ENCODE results near the gene SLC22A12. TPM values are rescaled to one million over a fixed set of nuclear protein-coding genes. Genes with fewer than 3 reads are reported as not detected.

Gene SLC22A12
- total RNA-seq, 1 donor from 2014 or later: not detected

GRCh38 chr11:64648551-64648950, 57.5 kb downstream of the SLC22A12 start:
- Mint-ChIP-seq H3K4me1 (ENCODE audit: unreplicated experiment) (peaks cover 14% of the 10 kb centered on the region), H3K36me3 (ENCODE audit: unreplicated experiment) (no peaks in the 10 kb centered on the region), H3K27me3 (ENCODE audit: unreplicated experiment) (peaks cover 26% of the 10 kb centered on the region), H3K4me3 (ENCODE audit: unreplicated experiment) (no peak overlapping the region), H3K27ac (ENCODE audit: unreplicated experiment) (no peak overlapping the region), H3K9me3 (ENCODE audit: unreplicated experiment) (no peaks in the 10 kb centered on the region)
- no peak for TF ChIP-seq CTCF (IDR thresholded peaks at IDR 0.05)
- DNase-seq (ENCODE audit: extremely low spot score, unreplicated experiment): no peak

- no peaks in the 10 kb centered on the region for H3K36me3 Mint-ChIP-seq (ENCODE audit: unreplicated experiment)
- peaks cover 12% of the 10 kb centered on the region for H3K4me1 Mint-ChIP-seq (ENCODE audit: unreplicated experiment)
- no peak for DNase-seq (ENCODE audit: extremely low spot score, unreplicated experiment)
- H3K9me3 Mint-ChIP-seq (ENCODE audit: unreplicated experiment): no peaks in the 10 kb centered on the region
- H3K27me3 Mint-ChIP-seq (ENCODE audit: unreplicated experiment): peaks cover 20% of the 10 kb centered on the region
- H3K4me3 Mint-ChIP-seq (ENCODE audit: unreplicated experiment): no peak overlapping the region
- no peak overlapping the region for H3K27ac Mint-ChIP-seq (ENCODE audit: unreplicated experiment)
- TF ChIP-seq CTCF (IDR thresholded peaks at IDR 0.05): peak; percentile 41
These were observed 58.3 kb downstream of the SLC22A12 start for GRCh38 chr11:64649291-64649697.

GRCh38 chr11:64650923-64651523, 60.0 kb downstream of the SLC22A12 start:
- H3K27ac Mint-ChIP-seq (ENCODE audit: unreplicated experiment): no peak overlapping the region
- peak; percentile 52 for TF ChIP-seq CTCF (IDR thresholded peaks at IDR 0.05)
- peaks cover 12% of the 10 kb centered on the region for H3K4me1 Mint-ChIP-seq (ENCODE audit: unreplicated experiment)
- H3K27me3 Mint-ChIP-seq (ENCODE audit: unreplicated experiment): peaks cover 3% of the 10 kb centered on the region
- H3K9me3 Mint-ChIP-seq (ENCODE audit: unreplicated experiment): no peaks in the 10 kb centered on the region
- H3K36me3 Mint-ChIP-seq (ENCODE audit: unreplicated experiment): no peaks in the 10 kb centered on the region
- no peak overlapping the region for H3K4me3 Mint-ChIP-seq (ENCODE audit: unreplicated experiment)
- DNase-seq (ENCODE audit: extremely low spot score, unreplicated experiment): no peak

Other genes starting within 250 kb of the SLC22A12 start
- 33.7 and 35.9 TPM in 2 replicates for gene RPS6KA4, start 232.1 kb upstream of the SLC22A12 start, total RNA-seq
- gene SLC22A11, start 35.3 kb upstream of the SLC22A12 start, total RNA-seq: not detected in 2 replicates
- gene NRXN2, start 132.0 kb downstream of the SLC22A12 start, total RNA-seq: 2.6 and 2.7 TPM in 2 replicates
- 10.3 and 11.2 TPM in 2 replicates for gene RASGRP2, start 152.9 kb downstream of the SLC22A12 start, total RNA-seq
- gene PYGM, start 168.8 kb downstream of the SLC22A12 start, total RNA-seq: 0.73 and 0.84 TPM in 2 replicates
- gene SF1, start 187.3 kb downstream of the SLC22A12 start, total RNA-seq: 267 and 290 TPM in 2 replicates
- 16.0 and 18.6 TPM in 2 replicates for gene MAP4K2, start 212.0 kb downstream of the SLC22A12 start, total RNA-seq
- gene MEN1, start 219.3 kb downstream of the SLC22A12 start, total RNA-seq: 27.1 and 29.2 TPM in 2 replicates